ENCODE results near the gene RHBDD2.
"Not testable (repeated sequence)": the region's sequence is repeated elsewhere in the genome, so short reads cannot be mapped to it uniquely, and the experiment has no call there.

DNA sequence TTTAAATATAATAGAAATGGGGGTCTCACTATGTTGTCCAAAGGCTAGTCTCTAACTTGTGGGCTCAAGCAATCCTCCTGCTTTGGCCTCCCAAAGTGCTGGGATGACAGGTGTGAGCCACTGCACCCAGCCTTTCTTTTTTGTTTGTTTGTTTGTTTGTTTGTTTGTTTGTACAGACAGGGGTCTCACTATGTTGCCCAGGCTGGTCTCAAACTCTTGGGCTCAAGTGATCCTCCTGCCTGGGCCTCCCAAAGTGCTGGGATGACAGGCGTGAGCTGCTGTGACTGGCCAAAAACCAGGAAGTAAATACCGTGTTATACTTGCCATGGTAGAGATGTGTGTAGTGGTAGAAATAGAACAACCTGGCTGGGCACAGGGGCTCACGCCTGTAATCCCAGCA lies 4.7 kb upstream of the RHBDD2 start:
- not testable (repeated sequence) for TF ChIP-seq EZH2phosphoT487 (IDR thresholded peaks at IDR 0.05; ENCODE audit: low read depth, severe bottlenecking, unreplicated experiment); CTCF (IDR thresholded peaks at IDR 0.05; ENCODE audit: poor library complexity)
